GM19438 (cell line): ENCODE results near the gene JAGN1.
"Not testable (repeated sequence)": the region's sequence is repeated elsewhere in the genome, so short reads cannot be mapped to it uniquely, and the experiment has no call there.

Experiments used
- ATAC-seq: cut with Tn5 transposase; IDR thresholded peaks from one replicate; pipeline ENCODE4 v1.9.1; 2021; ENCODE audit warnings: low read depth; ENCODE audit not compliant: unreplicated experiment

JAGN1 gene

DNA sequence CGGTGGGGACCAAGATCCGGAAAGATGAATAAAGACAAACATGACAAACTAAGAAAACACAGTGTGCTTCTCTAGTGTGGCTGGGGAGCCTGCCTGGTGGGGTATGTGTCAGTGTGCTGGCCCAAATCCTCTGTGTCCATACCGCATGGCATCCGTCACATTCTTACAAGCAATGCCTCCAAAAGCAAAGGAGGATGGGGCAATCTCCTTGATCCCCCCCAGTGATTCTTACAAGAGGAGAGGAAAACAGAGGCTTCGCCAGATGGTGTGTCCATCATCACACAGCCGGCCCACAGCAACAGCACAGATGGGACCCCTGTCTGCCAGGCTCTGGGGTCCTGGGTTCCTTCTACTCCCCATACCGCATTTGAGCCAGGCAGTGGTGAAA lies 25.9 kb downstream of the JAGN1 start:
- ATAC-seq: no peak

DNA sequence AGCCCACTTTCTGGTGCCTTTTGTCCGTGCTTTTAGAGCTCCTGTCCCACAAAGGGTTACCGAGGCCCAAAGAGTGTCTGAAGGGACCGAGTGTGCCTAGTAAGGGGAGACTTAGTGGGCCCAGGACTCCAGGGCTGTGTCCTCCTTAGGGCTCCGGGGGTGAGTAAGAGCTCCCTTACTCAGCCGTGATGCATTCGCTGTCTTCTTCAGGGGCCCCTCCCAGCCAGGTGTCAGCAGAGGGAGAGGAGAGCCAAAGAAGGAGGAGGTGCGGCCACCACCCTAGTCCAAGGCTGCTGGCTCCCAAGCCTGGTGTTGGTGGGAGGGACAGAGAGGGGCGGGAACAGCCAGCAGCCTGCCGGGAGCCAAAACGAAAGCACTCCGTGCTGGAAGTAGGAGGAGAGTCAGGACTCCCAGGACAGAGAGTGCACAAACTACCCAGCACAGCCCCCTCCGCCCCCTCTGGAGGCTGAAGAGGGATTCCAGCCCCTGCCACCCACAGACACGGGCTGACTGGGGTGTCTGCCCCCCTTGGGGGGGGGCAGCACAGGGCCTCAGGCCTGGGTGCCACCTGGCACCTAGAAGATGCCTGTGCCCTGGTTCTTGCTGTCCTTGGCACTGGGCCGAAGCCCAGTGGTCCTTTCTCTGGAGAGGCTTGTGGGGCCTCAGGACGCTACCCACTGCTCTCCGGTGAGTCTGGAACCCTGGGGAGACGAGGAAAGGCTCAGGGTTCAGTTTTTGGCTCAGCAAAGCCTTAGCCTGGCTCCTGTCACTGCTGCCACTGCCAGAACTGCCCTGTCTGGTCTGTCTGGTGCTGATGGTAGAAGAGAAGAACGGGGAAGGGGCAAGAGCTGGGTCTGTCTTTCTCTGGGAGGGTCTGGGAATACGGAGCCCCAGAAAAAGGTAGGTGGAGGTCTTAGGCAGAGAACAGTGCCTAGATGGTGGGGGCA lies 26.6 kb downstream of the JAGN1 start, which contains the start of gene IL17RC:
TSS of gene IL17RC (plus strand) at position 365 of the 947 bp plus-strand sequence. CDS start at position 583, 218 bp downstream.
- no peak for ATAC-seq

DNA sequence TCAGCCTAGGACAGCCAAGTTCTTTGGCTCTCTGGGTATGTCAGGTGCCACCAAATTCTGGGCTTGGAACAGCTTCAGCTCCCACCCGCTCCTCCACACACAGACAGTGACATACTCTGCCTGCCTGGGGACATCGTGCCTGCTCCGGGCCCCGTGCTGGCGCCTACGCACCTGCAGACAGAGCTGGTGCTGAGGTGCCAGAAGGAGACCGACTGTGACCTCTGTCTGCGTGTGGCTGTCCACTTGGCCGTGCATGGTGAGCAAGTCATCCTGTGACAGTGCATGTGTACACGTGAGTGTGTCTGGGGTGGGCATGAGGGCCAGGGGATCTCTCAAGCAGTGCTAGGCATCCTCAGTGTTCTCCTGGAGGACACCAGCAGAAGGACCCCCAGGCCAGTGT lies 27.4 kb downstream of the JAGN1 start:
- no peak for ATAC-seq

DNA sequence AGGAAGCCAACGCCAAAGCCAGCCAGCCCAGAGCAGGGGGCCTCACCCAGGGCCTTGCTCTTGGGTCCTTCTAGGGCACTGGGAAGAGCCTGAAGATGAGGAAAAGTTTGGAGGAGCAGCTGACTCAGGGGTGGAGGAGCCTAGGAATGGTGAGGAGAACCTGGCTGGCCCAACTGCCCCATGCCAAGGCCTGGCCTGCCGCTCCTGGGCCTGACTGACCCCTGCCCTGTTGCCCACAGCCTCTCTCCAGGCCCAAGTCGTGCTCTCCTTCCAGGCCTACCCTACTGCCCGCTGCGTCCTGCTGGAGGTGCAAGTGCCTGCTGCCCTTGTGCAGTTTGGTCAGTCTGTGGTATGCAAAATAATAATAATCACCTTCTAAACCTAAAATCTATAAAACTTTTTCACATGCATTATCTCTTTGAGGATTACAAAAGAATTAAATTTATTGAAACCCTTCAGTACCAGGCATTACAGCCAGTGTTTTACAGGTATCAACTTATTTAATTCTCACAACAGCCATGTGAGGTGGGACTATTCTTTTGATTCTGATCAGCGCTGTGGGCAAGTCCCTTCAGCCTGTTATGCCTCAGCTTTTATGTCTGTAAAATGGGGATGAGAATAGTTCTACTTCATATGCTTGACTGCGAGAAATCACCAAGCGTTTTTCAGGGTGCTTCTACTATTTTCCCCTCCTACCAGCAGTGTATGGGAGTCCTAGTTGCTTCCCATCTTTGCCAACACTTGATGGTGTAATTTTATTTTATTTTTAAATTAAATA lies 28.0 kb downstream of the JAGN1 start:
- ATAC-seq: no peak

DNA sequence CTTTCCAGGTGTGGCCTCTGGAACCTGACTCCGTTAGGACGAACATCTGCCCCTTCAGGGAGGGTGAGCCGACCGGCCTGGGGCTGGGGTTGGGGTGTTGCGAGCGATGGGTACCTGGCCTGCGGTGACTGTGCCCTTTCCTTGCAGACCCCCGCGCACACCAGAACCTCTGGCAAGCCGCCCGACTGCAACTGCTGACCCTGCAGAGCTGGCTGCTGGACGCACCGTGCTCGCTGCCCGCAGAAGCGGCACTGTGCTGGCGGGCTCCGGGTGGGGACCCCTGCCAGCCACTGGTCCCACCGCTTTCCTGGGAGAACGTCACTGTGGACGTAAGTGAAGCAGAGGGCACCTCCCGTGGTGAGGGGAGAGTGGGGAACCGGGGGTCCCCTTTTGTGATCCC lies 37.7 kb downstream of the JAGN1 start:
- ATAC-seq: no peak

DNA sequence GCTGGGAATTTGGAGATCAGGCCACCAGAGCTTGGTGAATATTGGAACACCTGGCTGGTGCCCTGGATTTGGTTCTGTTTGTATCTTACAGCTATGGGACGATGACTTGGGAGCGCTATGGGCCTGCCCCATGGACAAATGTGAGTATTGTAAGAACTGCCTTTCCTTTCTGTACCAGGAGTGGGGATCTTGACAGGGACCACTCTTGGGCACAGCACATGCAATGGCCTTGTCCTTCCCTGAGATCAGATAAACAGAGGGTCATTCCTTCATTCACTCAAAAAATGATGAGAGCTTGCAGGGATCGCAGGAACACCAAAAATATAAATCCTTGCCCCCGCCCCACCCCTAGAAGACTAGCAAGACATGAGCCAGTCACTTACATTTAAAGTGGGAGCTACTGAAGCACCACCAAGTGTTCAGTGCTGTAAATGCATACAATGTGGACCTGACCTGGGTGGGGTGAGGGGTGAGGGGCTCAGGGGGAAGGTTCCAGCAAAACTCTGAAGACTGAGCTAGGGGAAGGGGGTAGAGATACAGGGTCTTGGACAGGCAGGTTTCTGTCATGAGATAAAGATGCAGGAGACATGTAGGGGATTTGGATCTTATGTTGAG lies 40.5 kb downstream of the JAGN1 start:
- ATAC-seq: no peak

DNA sequence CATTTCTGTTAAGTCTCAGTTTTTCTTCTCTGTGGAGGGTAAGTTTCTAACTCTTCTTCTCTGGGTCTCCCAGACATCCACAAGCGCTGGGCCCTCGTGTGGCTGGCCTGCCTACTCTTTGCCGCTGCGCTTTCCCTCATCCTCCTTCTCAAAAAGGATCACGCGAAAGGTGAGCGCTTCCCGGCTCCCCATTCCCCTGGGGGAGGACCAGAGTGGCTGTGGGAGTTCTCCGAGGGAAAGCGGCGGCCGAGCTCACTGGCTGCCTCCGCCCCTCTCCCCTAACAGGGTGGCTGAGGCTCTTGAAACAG lies 42.1 kb downstream of the JAGN1 start:
- ATAC-seq: no peak

DNA sequence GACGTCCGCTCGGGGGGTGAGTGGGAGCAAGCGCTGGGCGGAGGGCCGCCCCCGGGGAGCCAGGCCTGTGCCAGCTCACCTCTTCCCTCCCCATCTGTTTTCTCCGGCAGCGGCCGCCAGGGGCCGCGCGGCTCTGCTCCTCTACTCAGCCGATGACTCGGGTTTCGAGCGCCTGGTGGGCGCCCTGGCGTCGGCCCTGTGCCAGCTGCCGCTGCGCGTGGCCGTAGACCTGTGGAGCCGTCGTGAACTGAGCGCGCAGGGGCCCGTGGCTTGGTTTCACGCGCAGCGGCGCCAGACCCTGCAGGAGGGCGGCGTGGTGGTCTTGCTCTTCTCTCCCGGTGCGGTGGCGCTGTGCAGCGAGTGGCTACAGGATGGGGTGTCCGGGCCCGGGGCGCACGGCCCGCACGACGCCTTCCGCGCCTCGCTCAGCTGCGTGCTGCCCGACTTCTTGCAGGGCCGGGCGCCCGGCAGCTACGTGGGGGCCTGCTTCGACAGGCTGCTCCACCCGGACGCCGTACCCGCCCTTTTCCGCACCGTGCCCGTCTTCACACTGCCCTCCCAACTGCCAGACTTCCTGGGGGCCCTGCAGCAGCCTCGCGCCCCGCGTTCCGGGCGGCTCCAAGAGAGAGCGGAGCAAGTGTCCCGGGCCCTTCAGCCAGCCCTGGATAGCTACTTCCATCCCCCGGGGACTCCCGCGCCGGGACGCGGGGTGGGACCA lies 42.6 kb downstream of the JAGN1 start:
- peak; percentile 62 for ATAC-seq

DNA sequence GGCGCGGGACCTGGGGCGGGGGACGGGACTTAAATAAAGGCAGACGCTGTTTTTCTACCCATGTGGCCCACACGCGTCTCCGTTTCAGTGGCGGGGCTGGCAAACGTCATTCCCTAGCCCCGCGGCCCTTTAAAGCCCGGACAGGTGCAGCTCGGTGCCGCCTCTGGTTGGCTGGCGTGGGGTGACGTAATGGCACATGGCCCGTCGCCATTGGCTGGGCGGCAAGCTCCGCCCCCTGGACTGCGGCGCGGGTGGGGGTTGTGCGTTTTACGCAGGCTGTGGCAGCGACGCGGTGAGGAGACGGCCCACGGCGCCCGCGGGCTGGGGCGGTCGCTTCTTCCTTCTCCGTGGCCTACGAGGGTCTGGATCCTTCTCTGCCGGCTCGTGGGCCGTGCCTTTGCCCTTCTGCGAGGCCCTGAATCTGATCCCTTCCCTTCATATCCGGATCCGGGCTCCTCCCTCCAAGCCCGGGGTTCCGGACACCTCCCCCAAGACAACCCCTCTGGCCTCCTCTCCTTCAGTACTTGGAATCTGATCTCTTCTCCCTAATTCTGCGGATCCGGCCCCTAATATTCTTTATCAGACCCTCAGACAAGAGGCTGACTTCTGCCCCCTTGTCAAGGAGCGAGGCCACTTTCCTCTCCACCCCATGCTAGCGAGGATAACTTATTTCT lies 43.3 kb downstream of the JAGN1 start, which contains the start of gene CRELD1:
TSS of gene CRELD1 (plus strand) at position 274 of the 674 bp plus-strand sequence. CDS start 605 bp downstream, outside the sequence.
- peak; percentile 87 for ATAC-seq

DNA sequence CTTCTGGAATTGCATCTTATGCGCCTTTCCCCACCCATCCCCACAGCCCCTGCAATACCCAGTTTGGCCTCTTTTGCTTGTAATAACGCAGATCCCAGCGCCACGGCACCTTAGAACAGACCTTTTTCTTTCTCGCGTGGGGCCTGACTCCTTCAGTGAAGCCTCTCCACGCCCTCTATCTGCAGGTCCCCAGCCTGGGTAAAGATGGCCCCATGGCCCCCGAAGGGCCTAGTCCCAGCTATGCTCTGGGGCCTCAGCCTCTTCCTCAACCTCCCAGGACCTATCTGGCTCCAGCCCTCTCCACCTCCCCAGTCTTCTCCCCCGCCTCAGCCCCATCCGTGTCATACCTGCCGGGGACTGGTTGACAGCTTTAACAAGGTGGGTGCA lies 43.8 kb downstream of the JAGN1 start:
- no peak for ATAC-seq

DNA sequence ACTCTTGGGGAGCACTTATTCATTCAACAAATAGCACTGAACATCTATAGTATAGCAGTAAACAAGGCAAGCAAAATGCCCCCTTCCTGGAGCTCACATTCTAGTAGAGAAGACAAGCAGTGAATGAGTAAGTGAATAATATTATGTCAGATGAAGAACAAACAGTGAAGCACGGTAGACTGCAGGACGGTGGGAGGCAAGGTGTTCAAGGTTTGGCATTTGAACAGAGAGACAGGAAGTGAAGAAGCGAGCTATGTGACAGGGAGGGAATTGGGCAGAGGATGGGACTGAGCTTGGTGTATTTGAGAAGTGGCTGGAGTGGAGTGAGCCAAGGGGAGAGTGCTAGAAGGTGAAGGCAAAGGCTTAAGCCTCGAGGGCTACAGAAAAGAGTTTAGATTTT lies 44.6 kb downstream of the JAGN1 start:
- ATAC-seq: no peak

DNA sequence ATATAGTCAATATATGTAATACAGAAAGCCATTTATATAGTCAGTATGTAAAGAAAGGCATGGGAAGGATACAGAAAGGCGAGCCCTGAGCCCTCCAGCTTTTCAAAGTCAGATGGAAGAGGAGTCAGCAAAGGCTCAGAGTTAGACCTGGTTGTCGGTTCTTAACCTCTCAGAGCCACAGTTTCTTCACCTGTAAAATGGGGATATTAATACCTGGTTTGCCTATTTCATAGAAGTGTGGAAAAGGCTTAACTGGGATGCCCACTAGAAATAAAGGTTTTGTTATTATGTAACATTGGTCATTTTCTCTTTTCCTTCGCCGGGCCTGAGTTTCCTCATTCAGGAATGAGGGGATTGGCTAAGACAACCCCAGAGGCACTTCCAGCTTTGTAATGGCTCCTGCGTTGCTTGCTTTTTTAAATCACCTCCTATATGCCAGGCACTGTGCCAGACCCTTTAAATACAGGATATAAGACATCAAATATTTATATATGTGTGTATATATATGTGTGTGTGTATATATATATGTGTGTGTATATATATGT lies 45.6 kb downstream of the JAGN1 start:
- ATAC-seq: no peak

DNA sequence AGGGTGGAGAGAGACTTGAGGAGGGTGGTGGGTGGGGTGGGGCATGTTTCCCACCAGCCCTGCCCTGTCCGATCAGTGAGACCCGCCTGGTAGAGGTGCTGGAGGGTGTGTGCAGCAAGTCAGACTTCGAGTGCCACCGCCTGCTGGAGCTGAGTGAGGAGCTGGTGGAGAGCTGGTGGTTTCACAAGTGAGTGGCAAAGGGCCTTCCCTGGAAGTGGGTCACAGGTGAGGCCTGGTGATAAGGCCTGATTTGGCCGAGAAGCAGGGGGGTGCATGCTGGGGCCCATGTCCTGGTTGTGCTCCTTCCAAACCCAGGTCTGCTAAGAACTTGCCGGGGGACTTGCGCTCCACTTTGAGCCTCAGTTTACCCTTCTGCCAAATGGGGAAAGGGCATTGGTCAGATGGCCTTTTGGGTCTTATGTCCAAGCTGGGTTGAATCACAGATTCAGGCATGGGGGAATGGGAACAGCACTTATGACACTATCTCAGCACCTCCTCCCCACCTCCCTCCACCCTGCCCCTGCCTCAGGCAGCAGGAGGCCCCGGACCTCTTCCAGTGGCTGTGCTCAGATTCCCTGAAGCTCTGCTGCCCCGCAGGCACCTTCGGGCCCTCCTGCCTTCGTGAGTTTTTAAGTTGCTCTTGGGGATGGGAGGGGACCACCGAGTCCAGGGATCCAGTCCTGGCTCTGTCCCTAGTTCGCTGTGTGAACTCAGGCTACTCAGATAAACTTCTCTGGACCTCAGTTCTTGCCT lies 47.3 kb downstream of the JAGN1 start:
- no peak for ATAC-seq

DNA sequence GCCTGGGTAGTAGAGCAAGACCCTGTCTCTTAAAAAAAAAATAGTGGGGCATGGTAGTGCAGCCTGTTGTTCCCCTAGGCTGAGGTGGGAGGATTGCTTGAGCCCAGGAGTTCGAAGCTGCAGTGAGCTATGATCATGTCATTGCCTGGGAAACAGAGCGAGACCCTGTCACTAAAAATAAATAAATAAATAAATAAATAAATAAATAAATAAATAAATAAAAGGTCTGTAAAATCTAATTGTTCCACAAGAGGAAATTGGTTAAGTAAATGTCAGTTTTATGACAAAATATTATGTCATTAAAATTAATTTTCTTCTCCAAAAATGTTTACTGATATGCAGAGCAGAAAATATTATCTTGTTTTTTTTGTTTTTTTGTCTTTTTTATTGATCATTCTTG lies 48.6 kb downstream of the JAGN1 start:
- no peak for ATAC-seq

DNA sequence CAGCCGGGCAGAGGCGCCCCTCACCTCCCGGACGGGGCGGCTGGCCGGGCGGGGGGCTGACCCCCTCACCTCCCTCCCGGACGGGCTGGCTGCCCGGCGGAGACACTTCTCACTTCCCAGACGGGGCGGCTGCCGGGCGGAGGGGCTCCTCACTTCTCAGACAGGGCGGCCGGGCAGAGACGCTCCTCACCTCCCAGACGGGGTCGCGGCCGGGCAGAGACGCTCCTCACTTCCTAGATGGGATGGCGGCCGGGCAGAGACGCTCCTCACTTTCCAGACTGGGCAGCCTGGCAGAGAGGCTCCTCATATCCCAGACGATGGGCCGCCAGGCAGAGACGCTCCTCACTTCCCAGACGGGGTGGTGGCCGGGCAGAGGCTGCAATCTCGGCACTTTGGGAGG lies 49.5 kb downstream of the JAGN1 start:
- not testable (repeated sequence) for ATAC-seq

DNA sequence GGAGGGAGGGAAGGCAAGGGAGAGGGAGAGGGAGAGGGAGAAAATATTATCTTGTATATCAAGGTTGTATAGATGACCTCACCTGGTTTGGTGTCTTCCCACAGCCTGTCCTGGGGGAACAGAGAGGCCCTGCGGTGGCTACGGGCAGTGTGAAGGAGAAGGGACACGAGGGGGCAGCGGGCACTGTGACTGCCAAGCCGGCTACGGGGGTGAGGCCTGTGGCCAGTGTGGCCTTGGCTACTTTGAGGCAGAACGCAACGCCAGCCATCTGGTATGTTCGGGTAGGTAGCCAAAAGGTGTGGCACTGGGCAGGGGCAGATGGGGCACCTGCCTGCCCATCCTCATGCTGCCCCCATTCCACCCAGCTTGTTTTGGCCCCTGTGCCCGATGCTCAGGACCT lies 50.3 kb downstream of the JAGN1 start:
- no peak for ATAC-seq

DNA sequence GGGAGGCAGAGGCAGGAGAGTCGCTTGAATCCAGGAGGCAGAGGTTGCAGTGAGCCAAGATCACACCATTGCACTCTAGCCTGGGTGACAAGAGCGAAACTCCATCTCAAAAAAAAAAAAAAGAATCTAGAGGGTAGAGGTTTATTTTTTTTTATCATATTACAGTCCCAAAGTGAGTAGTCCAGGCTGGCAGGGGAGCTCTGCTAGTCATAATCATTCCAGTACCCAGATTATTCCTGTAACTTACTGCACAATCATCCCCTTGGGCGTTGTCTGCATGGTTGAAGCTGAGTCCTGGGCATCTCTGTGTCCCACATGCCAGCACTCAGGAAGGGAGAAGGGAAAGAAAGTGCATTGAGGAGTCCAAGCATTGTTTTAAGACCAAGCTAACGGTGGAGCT lies 51.8 kb downstream of the JAGN1 start:
- ATAC-seq: no peak

DNA sequence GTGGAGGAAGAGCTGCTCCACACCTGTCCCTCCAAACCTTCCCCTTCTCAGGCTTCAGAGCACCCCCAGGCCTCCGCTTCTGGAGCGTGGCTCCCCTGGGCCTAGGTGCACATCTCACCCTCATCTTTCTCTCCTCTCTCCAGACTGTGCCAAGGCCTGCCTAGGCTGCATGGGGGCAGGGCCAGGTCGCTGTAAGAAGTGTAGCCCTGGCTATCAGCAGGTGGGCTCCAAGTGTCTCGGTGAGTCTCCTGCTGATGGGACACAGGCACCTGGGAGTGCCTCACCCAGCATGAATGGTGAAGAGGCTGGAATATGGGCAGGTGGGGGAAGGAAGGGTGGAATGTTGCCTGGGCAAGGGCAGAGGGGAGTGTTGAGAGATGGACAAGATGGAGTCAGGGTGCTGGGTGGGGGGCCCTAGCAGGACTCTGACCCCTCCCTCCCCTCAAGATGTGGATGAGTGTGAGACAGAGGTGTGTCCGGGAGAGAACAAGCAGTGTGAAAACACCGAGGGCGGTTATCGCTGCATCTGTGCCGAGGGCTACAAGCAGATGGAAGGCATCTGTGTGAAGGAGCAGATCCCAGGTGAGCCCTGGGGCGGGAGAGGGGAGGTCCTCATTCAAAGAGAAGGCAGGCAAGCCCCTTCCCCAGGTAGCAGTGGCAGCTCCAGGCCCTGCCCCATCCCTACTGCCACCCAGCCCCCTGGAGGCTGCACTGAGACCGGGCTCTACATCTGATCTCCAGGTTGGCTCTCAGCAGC lies 52.7 kb downstream of the JAGN1 start:
- no peak for ATAC-seq
